ENCODE data around the gene FAM184B. TPM values are rescaled to one million over a fixed set of nuclear protein-coding genes. Genes with fewer than 3 reads are reported as not detected.
A peak's percentile ranks its signal among the peaks of the same experiment; 100 is the strongest.

FAM184B gene
- total RNA-seq, 2 donors from 2014 or later = not detected

GRCh38 chr4:17657849-17658248, 123.6 kb downstream of the FAM184B start:
- intact Hi-C loops (cut with DNase I) = no loop called here
- no peak for DNase-seq (ENCODE audit: low spot score)

DNA sequence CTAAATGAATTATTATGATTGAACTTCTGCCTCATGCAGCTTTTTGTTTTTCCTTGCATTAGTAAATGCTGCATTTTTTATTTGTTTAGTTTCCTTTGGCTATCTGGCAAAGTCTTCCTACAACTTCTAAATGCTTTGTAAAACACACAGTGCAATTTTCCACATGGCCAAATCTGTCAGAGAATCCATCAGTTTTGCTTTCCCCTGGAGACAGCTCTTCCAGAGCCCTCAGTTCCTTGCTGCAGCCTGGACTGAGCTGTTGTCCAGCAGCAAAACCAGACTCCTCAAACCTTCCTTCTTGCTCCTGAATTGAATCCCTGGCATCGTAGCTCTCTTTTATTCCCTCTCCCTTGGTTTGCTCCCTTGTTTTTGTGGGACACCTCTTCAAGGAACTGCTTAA, 124.3 kb downstream of the FAM184B start:
- intact Hi-C loops (cut with DNase I) = no loop called here
- no peak for DNase-seq (ENCODE audit: low spot score)

- intact Hi-C loops (cut with DNase I) = no loop called here
- no peak for DNase-seq (ENCODE audit: low spot score)
Observed at GRCh38 chr4:17654701-17655100, 126.7 kb downstream of the FAM184B start.

- no peak for DNase-seq (ENCODE audit: low spot score)
- intact Hi-C loops (cut with DNase I) = no loop called here
Observed at GRCh38 chr4:17650406-17650805, 131.0 kb downstream of the FAM184B start.

GRCh38 chr4:17647927-17648326, 133.5 kb downstream of the FAM184B start:
- intact Hi-C loops (cut with DNase I) = no loop called here
- DNase-seq (ENCODE audit: low spot score) = no peak

DNA sequence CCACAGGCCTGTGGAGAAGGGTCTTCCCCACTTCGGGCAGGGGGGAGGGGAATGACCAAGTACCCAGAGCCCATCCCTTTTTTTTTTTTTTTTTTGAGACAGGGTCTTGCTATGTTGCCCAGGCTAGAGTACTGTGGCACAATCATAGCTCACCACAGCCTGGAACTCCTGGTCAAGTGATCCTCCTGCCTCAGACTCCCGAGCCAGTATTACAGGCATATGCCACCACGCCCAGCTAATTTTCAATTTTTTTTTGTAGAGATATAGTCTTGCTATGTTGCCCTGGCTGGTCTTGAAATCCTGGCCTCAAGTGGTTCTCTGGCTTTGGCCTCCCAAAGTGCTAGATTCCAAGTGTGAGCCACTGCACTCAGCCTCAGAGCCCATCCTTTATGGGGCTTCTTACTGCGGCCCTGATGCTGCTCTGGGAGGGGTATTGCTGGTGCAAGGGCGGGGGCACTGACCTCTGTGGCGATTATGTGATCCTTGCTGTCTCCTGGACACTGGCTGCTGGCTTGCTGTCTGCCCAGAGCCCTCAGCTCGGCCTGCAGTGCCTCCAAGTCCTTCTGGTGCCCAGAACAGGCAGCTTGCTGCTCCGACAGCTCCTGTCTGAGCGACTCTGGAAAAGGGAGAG, 134.1 kb downstream of the FAM184B start:
- intact Hi-C loops (cut with DNase I) = no loop called here
- no peak for DNase-seq (ENCODE audit: low spot score)

- intact Hi-C loops (cut with DNase I) = no loop called here
- no peak for DNase-seq (ENCODE audit: low spot score)
Observed at GRCh38 chr4:17646693-17647092, 134.7 kb downstream of the FAM184B start.

- no peak for DNase-seq (ENCODE audit: low spot score)
- intact Hi-C loops (cut with DNase I) = no loop called here
Observed at GRCh38 chr4:17642398-17642783, 139.0 kb downstream of the FAM184B start.

DNA sequence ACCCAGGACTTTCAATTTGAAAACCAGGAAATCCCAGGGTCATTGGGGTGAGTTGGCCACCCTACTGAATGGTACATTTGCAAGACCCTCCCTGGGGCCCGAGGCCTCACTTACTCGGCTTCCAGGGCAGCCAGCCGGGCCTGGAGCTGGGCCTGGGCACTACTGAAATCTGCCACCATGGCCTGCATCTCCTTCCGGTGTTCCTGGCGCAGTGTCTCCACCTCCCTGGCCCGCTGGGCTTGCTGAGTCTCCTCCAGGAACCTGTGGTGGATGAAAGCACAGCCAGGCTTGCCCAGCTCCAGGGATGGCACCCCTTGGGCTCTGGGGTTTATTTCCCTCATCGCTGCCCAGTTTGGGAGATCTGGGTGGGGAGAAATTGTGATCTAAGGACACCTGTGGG, 142.3 kb downstream of the FAM184B start:
- intact Hi-C loops (cut with DNase I) = loop anchor here (5.0 kb wide), 2 partner anchors 92 to 97 kb away; no protein-coding TSS in a partner anchor
- DNase-seq (ENCODE audit: low spot score) = no peak

GRCh38 chr4:17636696-17637622, 144.5 kb downstream of the FAM184B start:
- DNase-seq (ENCODE audit: low spot score) = peak; percentile 94
- intact Hi-C loops (cut with DNase I) = loop anchor here (5.0 kb wide), 2 partner anchors 90 to 95 kb away; no protein-coding TSS in a partner anchor

GRCh38 chr4:17636341-17636695, 145.1 kb downstream of the FAM184B start:
- intact Hi-C loops (cut with DNase I) = loop anchor here (5.0 kb wide), 2 partner anchors 89 to 94 kb away; no protein-coding TSS in a partner anchor
- no peak for DNase-seq (ENCODE audit: low spot score)

DNA sequence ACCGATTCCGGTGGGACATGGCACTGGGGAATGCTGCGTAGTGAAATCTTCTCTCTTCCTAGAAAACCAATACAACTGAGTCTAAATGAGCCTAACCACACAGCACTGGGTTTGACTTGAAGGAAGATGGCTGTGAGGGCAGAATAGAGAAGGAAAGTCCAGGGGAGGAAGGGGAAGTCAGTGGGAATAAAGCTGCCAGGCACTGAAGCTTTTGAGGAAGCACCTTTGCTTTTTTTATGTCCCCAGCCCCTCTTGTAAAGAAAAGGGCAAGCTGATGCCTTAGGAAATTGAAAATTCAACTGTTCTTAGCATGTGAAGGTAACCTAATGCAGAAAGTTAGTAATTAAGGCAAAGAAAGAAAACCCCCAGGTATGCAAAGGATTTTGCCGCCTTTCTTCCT, 146.4 kb downstream of the FAM184B start:
- intact Hi-C loops (cut with DNase I) = loop anchor here (5.0 kb wide), 2 partner anchors 88 to 93 kb away; no protein-coding TSS in a partner anchor
- no peak for DNase-seq (ENCODE audit: low spot score)

GRCh38 chr4:17633600-17633999, 147.8 kb downstream of the FAM184B start:
- DNase-seq (ENCODE audit: low spot score) = no peak
- intact Hi-C loops (cut with DNase I) = no loop called here

DNA sequence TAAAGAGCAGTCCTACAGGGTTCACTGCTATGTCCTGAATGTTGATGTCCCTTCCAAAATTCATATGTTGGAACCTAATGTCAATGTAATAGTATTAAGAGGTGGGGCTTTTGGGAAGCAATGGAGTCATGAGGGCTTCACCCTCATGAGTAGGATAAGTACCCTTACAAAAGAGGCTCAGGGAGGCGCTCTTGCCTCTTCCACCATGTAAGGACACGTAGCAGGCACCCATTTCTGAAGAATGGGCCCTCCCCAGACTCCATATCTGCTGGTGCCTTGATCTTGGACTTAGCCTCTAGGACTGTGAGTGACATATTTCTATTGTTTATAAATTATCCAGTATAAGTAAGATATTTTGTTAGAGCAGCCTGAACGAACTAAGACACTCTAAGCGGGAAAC, 151.2 kb downstream of the FAM184B start:
- intact Hi-C loops (cut with DNase I) = no loop called here
- DNase-seq (ENCODE audit: low spot score) = no peak

DNA sequence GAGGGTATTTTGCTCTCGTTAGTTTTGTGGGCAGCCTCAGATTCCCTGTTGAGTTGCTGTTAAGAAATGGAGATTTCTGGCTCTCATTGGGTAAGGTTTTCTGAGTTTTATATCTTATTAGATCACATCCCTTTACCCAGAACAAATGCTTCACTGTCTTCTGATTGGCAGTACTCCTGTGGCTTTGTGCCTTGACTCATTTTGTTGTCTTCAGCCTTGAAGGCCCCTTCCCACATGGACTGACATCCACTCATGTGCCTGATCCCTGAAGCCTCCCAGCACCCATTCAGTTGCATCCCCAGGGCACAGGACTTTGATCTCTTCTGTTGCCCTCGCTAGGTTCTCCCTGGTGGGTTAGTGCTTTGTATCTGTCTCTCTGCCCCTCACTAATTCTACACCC, 156.6 kb downstream of the FAM184B start:
- intact Hi-C loops (cut with DNase I) = no loop called here

DNA sequence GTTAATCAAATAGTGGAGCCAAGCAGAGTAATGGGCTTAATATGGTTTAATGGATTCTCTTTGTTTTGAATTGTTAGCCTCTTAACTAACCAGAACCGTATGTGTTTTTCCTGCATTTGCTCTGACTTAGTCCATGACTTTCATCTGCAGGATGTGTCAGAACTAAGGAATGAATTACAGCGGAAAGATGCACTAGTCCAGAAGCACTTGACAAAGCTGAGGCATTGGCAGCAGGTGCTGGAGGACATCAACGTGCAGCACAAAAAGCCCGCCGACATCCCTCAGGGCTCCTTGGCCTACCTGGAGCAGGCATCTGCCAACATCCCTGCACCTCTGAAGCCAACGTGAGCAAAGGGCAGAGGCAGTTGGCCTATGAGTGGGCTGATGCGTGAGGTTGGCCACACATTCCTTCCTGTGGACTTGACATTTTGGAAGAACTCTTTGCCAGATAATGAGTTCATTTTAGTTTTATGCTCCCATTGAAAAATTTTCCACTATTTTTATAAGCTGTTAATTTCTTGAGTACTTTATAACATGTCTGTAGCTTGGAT, 157.9 kb downstream of the FAM184B start:
- intact Hi-C loops (cut with DNase I) = no loop called here
- no peak for DNase-seq (ENCODE audit: low spot score)

More for the DNA sequence above, 156.6 kb downstream of the FAM184B start:
- no peak for DNase-seq (ENCODE audit: low spot score)

DNA sequence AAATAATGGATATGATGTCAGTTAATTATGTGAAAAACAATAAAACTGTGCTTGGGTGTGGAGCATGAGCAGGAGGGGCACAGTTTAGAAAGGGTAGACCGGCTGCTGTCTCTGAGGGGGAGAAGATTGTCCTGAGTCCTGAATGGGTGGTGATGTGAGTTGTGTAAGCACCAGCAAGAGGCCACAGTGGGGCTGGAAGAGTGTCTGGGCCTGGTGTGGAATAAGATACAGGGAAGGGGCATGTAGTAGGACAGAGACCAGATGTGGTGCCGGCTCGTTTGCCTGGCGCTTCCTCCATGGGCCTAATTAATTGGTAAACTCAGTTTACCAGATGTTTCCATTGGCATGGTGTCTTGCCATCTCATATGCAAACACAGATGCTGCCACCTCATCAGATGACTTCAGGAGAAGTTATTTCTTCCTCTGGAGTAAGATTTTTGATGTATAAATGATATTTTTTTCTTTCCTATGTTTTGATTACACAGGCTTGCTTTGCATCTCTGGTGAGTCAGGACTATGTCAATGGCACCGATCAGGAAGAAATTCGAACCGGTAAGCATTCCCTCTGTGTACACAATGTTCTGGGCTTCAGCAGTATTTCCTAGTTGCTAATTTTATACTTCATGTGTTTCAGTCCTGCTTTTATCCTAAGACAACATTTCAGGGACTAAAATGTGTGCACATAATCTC, 161.9 kb downstream of the FAM184B start:
- intact Hi-C loops (cut with DNase I) = no loop called here
- DNase-seq (ENCODE audit: low spot score) = no peak

GRCh38 chr4:17618926-17619325, 162.5 kb downstream of the FAM184B start:
- no peak for DNase-seq (ENCODE audit: low spot score)
- intact Hi-C loops (cut with DNase I) = no loop called here

- intact Hi-C loops (cut with DNase I) = no loop called here
Observed at GRCh38 chr4:17616283-17616682, 165.1 kb downstream of the FAM184B start.

More at GRCh38 chr4:17616283-17616682, 165.1 kb downstream of the FAM184B start:
- DNase-seq (ENCODE audit: low spot score) = no peak
